Endothelial cell of umbilical vein (primary cell): Measurements from ENCODE around the gene OSBPL6. TPM values are rescaled to one million over a fixed set of nuclear protein-coding genes. Genes with fewer than 3 reads are reported as not detected.
"Not testable (repeated sequence)": the region's sequence is repeated elsewhere in the genome, so short reads cannot be mapped to it uniquely, and the experiment has no call there.

Source experiments
- BruUV-seq: library from RNA; stranded (reverse); fragments of 400-500 nt; replicated peaks from 2 replicates; lab custom pipeline; 2021; lab: Mats Ljungman, UMichigan
- CTCF ChIA-PET: fragments of 300-600, 350-600 bp; sonication (Branson Sonifier 250); formaldehyde crosslinking; loops from one replicate; lab custom pipeline; 2021; ENCODE audit warnings: antibody characterized with exemption, inconsistent platforms; lab: Charles Lee
- POLR2A ChIA-PET: fragments of 300-600, 350-600 bp; sonication (Branson Sonifier 250); formaldehyde crosslinking; loops from one replicate; lab custom pipeline; 2021; ENCODE audit warnings: antibody characterized with exemption, inconsistent platforms; lab: Charles Lee
- DNase-seq: peaks from one replicate; pipeline ENCODE4 v3.0.0-alpha.2; 2011; ENCODE audit warnings: low read depth, low spot score
- FAIRE-seq: peaks from 2 replicates; lab custom pipeline; 2011; peaks lifted over from hg19 to GRCh38; lab: Jason Lieb, UNC
- H2AFZ ChIP-seq: 2 replicates; pipeline ENCODE4 v1.6.0; 2012; ENCODE audit warnings: low read depth, low read length, control low read depth, inconsistent platforms
- H3K27ac ChIP-seq: 2 replicates; pipeline ENCODE4 v1.5.1; 2011; ENCODE audit warnings: low read depth, mild to moderate bottlenecking, control low read depth, low read length, moderate library complexity; ENCODE audit not compliant: insufficient read depth
- H3K27me3 ChIP-seq, 2 experiments: 2 replicates each; pipeline versions ENCODE4 v1.6.0 to v1.6.1; 2011; ENCODE audit warnings: low read length in 2 of 2, mixed read lengths in 1 of 2; ENCODE audit not compliant: control insufficient read depth in 2 of 2, insufficient read depth in 2 of 2
- H3K36me3 ChIP-seq, 2 experiments: 2 replicates in 1 of 2; 3 replicates in 1 of 2; pipeline ENCODE4 v1.5.1; 2011; ENCODE audit warnings: low read length in 2 of 2, mild to moderate bottlenecking in 1 of 2, moderate library complexity in 1 of 2; ENCODE audit not compliant: control insufficient read depth in 2 of 2, insufficient read depth in 2 of 2; ENCODE audit errors: extremely low read depth in 1 of 2
- H3K4me1 ChIP-seq: 3 replicates; pipeline ENCODE4 v1.5.1; 2011; ENCODE audit warnings: mild to moderate bottlenecking, low read length; ENCODE audit not compliant: control insufficient read depth, insufficient read depth; ENCODE audit errors: extremely low read depth
- H3K4me2 ChIP-seq: 2 replicates; pipeline ENCODE4 v1.6.1; 2011; ENCODE audit warnings: low read length, control low read depth, mixed read lengths; ENCODE audit not compliant: insufficient read depth
- H3K4me3 ChIP-seq, 3 experiments: fragments of 200-600 bp in 1 of 3; sonication (generic), shearing (Covaris generic) in 1 of 3; replicated peaks in 1 of 3; 2 replicates each; pipeline ENCODE4 v1.5.1; 2011 to 2016; ENCODE audit warnings: control low read depth in 3 of 3, low read length in 3 of 3, mild to moderate bottlenecking in 2 of 3, inconsistent platforms in 1 of 3, low read depth in 1 of 3, moderate library complexity in 1 of 3; ENCODE audit not compliant: insufficient read depth in 1 of 3
- H3K79me2 ChIP-seq: 2 replicates; pipeline ENCODE4 v1.6.0; 2012; ENCODE audit warnings: low read length, inconsistent platforms; ENCODE audit not compliant: control insufficient read depth, insufficient read depth
- H3K9ac ChIP-seq: replicated peaks from 2 replicates; pipeline ENCODE3; 2011; ENCODE audit warnings: low read length, control low read depth; ENCODE audit not compliant: insufficient read depth; ENCODE audit errors: extremely low read depth
- H3K9me1 ChIP-seq: replicated peaks from 3 replicates; pipeline ENCODE4 v1.6.0; 2011; ENCODE audit warnings: mild to moderate bottlenecking, low read length; ENCODE audit not compliant: control insufficient read depth, insufficient read depth; ENCODE audit errors: extremely low read depth
- H3K9me3 ChIP-seq: replicated peaks from 2 replicates; pipeline ENCODE4 v1.5.1; 2012; ENCODE audit warnings: low read length, inconsistent platforms; ENCODE audit not compliant: control insufficient read depth, insufficient read depth
- H4K20me1 ChIP-seq: replicated peaks from 2 replicates; pipeline ENCODE3; 2011; ENCODE audit warnings: mild to moderate bottlenecking, low read length; ENCODE audit not compliant: control insufficient read depth, insufficient read depth; ENCODE audit errors: extremely low read depth
- FOS ChIP-seq: IDR thresholded peaks from 2 replicates; pipeline ENCODE4 v1.6.1; 2011; ENCODE audit warnings: mild to moderate bottlenecking, low read length, moderate library complexity, borderline replicate concordance; ENCODE audit not compliant: insufficient read depth
- JUN ChIP-seq: IDR thresholded peaks from 2 replicates; pipeline ENCODE4 v1.6.1; 2011; ENCODE audit warnings: borderline replicate concordance, low read depth; ENCODE audit not compliant: insufficient read length, insufficient read depth
- POLR2A ChIP-seq: IDR thresholded peaks from 2 replicates; pipeline ENCODE4 v1.6.1; 2012; ENCODE audit warnings: low read depth, mild to moderate bottlenecking, control low read depth, low read length
- POLR2AphosphoS5 ChIP-seq: IDR thresholded peaks from 2 replicates; pipeline ENCODE4 v1.6.1; 2012; ENCODE audit warnings: low read depth, mild to moderate bottlenecking, control low read depth, low read length, moderate library complexity; ENCODE audit not compliant: insufficient read depth
- dilution Hi-C: fragments of 300-500 bp; cut with MboI; formaldehyde crosslinking; loops from one replicate; pipeline ENCODE4 v1.15.0; 2019; ENCODE audit warnings: low sequenced_read_pairs; ENCODE audit not compliant: extremely low pct_ligation_motif_present
- intact Hi-C: fragments of 100-400 bp; cut with micrococcal nuclease; formaldehyde crosslinking; loops from one replicate; pipeline ENCODE4 v1.10.0; 2022
- polyA plus RNA-seq, 4 experiments: library from polyadenylated mRNA; depleted of rRNA in 3 of 4; stranded (reverse) in 3 of 4; unstranded in 1 of 4; fragments of >200 nt; gene quantifications; 2 replicates each; pipeline versions ENCODE4 v1.2.1 to v1.2.3, GENCODE V29; 2011 to 2012; ENCODE audit warnings: missing spikeins in 1 of 4
- total RNA-seq: library from RNA; stranded (reverse); gene quantifications from 2 replicates; pipeline ENCODE4 v1.2.3, GENCODE V29; 2021
- TF ChIP-seq, protein P1 (sequence below): IDR thresholded peaks from 2 replicates; pipeline ENCODE4 v1.6.1; 2011; ENCODE audit not compliant: insufficient read depth, insufficient read length

OSBPL6 gene
- total and polyA plus RNA-seq, 2 donors (not counting 3 experiments of a cell fraction or from before 2014, with no cell fraction given): 1.5 to 2.3 TPM

DNA sequence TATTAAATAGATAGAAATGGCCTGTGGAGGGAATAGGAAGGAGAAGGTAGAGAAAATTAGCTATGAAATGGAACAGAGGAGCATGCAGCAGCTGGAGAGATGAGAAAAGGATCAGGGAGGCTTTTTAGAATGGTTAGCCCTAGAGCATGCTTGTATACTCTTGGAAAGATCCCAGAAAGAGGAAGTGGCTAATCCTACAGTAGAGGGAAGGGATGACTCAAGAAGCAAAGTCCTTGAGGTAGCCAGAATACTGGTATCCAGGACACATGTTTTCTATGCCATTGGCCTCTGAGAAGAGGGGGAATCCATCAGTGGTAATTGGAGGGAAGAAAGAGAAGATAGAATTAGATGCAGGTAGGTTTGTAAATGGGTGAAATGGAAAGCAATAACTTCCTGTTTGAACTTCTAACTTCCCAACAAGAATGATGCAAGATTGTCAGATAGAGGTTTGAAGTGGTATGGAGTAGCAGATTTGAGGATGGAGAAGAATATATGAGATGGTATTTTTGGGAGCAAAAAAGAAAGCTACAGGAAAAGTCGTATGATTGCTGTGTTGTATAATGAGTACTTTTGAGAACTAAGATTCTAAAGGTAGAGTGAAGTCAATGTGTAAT is 17.1 kb upstream of the OSBPL6 start:
- DNase-seq: no peak
- Histone ChIP-seq H3K9me3 (no peaks in the 10 kb centered on the region), H3K27ac (no peak overlapping the region), H3K9me1 (no peaks in the 10 kb centered on the region), H3K79me2 (no peaks in the 10 kb centered on the region), H2AFZ (no peak overlapping the region), H3K4me1 (no peaks in the 10 kb centered on the region), H3K4me3 (no peak overlapping the region), H3K9ac (no peak overlapping the region), H4K20me1 (no peaks in the 10 kb centered on the region), H3K4me2 (no peak overlapping the region), H3K27me3 (peaks cover 4 to 9% of the 10 kb centered on the region in 2 experiments), H3K36me3 (no peaks in the 10 kb centered on the region)
- POLR2A ChIA-PET: no interaction called here
- no peak for FAIRE-seq
- TF ChIP-seq JUN (no peak), POLR2A (no peak), FOS (peak; percentile 32), POLR2AphosphoS5 (no peak)
- TF ChIP-seq, protein P1, sequence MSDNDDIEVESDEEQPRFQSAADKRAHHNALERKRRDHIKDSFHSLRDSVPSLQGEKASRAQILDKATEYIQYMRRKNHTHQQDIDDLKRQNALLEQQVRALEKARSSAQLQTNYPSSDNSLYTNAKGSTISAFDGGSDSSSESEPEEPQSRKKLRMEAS: no peak
- CTCF ChIA-PET: no interaction called here
- dilution Hi-C loops: no loop called here
- no TSS peak for BruUV-seq
- intact Hi-C loops: no loop called here

DNA sequence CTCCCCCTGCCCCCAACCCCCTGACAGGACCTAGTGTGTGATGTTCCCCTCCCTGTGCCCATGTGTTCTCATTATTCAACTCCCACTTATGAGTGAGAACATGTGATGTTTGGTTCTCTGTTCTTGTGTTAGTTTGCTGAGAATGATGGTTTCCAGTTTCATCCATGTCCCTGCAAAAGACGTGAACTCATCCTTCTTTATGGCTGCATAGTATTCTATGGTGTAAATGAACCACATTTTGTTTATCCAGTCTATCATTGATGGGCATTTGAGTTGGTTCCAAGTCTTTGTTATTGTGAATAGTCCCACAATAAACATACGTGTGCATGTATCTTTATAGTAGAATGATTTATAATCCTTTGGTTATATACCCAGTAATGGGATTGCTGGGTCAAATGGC is 13.7 kb upstream of the OSBPL6 start:
- DNase-seq, dilution Hi-C loops, H3K27ac ChIP-seq, H3K9ac ChIP-seq, H4K20me1 ChIP-seq, FAIRE-seq, H3K4me3 ChIP-seq, intact Hi-C loops, H2AFZ ChIP-seq, CTCF ChIA-PET, POLR2A ChIA-PET, H3K9me1 ChIP-seq, BruUV-seq, H3K9me3 ChIP-seq, H3K4me2 ChIP-seq, H3K36me3 ChIP-seq, H3K79me2 ChIP-seq, H3K4me1 ChIP-seq: not testable (repeated sequence)
- peaks cover 4 to 11% of the 10 kb centered on the region in 2 experiments for H3K27me3 ChIP-seq
